ENCODE data around the gene LARGE2. TPM values are rescaled to one million over a fixed set of nuclear protein-coding genes. Genes with fewer than 3 reads are reported as not detected.

LARGE2 gene
- total and polyA plus RNA-seq, 2 experiments from 2014 or later = not detected

DNA sequence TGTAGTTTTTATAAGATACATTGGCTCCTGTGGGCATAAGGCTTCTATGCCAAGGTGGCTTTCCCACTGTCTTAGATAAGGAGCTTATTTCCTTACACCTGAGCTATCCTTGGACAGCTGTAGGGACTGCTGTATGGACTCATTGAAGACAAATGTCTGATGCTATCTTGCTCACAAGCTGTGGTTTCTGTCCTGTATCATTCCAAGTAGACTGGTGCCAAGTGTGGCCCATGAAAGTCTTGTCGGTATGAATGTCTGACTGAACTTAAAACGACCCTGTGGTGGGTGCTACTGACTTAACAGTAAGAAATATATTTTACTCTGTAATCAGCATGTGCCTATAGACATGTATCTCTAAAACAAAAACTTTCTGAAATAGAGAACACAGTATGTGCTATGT, 45.0 kb downstream of the LARGE2 start:
- DNase-seq = no peak
- no peaks in the 10 kb centered on the region for H3K9me2 ChIP-seq (ENCODE audit: insufficient read depth)
- H3K4me2 ChIP-seq (ENCODE audit: unreplicated experiment) = no peak overlapping the region
- no peaks in the 10 kb centered on the region for H3K27me3 ChIP-seq (replicated peaks; ENCODE audit: insufficient read depth)
- no peak overlapping the region for H3K9ac ChIP-seq
- in situ Hi-C loops (cut with MboI) = no loop called here
- no peaks in the 10 kb centered on the region for H3K9me3 ChIP-seq (ENCODE audit: low read depth)
- H3K27ac ChIP-seq = no peak overlapping the region
- 73 to 79% methylated on average over 2 of the region's 2 CpGs for WGBS, 2 experiments (ENCODE audit: low coverage in 1 of 2, low lambda C conversion rate in 2 of 2, missing lambda C conversion rate in 2 of 2)
- no peaks in the 10 kb centered on the region; the same call in 1 of the 2 replicates for H3F3A ChIP-seq (ENCODE audit: insufficient read depth)
- no peaks in the 10 kb centered on the region for H3K79me2 ChIP-seq (ENCODE audit: insufficient read depth)
- H3K4me1 ChIP-seq (ENCODE audit: insufficient read depth) = 0 out of 2 replicates have a peak, but pooled peaks cover 4% of the 10 kb centered on the region
- H3K36me3 ChIP-seq (ENCODE audit: low read depth) = peaks cover 33% of the 10 kb centered on the region
- H2AFZ ChIP-seq = no peak overlapping the region
- no peak for TF ChIP-seq EZH2 (IDR thresholded peaks at IDR 0.05; ENCODE audit: insufficient read depth, poor library complexity, severe bottlenecking)
- no peak for TF ChIP-seq EZH2phosphoT487 (IDR thresholded peaks at IDR 0.05; ENCODE audit: insufficient read depth, low read depth)
- no peak overlapping the region for H3K4me3 ChIP-seq
- no peaks in the 10 kb centered on the region for H4K20me1 ChIP-seq (ENCODE audit: insufficient read depth)

DNA sequence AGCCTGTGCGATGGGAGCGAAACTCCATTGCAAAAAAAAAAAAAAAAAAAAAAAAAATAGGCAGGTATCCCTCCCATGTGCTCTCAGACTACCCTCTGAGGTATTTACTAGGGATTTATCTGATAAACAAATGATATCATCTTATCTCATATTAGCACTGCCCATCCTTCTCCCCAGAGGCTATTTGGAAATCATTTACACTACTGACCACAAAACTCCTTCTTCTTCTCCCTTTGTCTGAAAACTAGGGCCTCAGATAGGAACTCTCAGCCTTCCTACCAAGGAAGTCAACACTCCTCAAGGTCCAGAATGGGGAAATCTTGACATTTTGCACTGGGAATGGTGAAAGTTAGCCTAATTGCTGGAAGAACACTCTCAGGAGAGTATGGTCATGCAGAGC, 46.4 kb downstream of the LARGE2 start:
- Histone ChIP-seq H3K9me2 (ENCODE audit: insufficient read depth) (no peaks in the 10 kb centered on the region), H3K4me2 (ENCODE audit: unreplicated experiment) (no peak overlapping the region), H3K79me2 (ENCODE audit: insufficient read depth) (no peaks in the 10 kb centered on the region), H3K4me3 (no peak overlapping the region), H2AFZ (no peak overlapping the region), H4K20me1 (ENCODE audit: insufficient read depth) (no peaks in the 10 kb centered on the region), H3K27me3 (replicated peaks; ENCODE audit: insufficient read depth) (no peaks in the 10 kb centered on the region), H3K9ac (no peak overlapping the region), H3K4me1 (ENCODE audit: insufficient read depth) (0 out of 2 replicates have a peak, but pooled peaks cover 4% of the 10 kb centered on the region), H3F3A (ENCODE audit: insufficient read depth) (no peaks in the 10 kb centered on the region; the same call in 1 of the 2 replicates), H3K36me3 (ENCODE audit: low read depth) (peaks cover 34% of the 10 kb centered on the region), H3K9me3 (ENCODE audit: low read depth) (no peaks in the 10 kb centered on the region), H3K27ac (no peak overlapping the region)
- in situ Hi-C loops (cut with MboI) = no loop called here
- DNase-seq = no peak
- 92 to 97% methylated on average over 2 of the region's 2 CpGs for WGBS, 2 experiments (ENCODE audit: low coverage in 1 of 2, low lambda C conversion rate in 2 of 2, missing lambda C conversion rate in 2 of 2)
- TF ChIP-seq EZH2 (IDR thresholded peaks at IDR 0.05; ENCODE audit: insufficient read depth, poor library complexity, severe bottlenecking) = no peak
- TF ChIP-seq EZH2phosphoT487 (IDR thresholded peaks at IDR 0.05; ENCODE audit: insufficient read depth, low read depth) = no peak

DNA sequence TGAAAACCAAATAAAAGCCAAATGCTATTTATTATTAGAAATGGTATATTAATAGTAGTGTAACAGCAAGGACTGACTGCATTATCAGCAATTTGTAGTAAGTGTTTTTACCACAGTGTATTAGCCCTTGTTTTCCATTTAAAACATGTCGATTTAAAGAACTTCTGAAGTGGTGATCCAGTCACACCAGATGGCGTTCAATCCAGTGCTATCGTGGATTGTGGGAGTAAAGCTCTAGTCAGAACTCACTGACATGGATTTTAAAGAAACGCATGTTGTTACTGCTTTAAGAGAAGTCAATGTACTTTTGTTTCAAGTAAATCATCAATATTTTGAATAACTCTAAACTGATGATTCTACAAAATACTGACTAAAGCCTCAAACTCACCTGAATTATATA, 51.1 kb downstream of the LARGE2 start:
- Histone ChIP-seq H3K27me3 (replicated peaks; ENCODE audit: insufficient read depth) (no peaks in the 10 kb centered on the region), H3F3A (ENCODE audit: insufficient read depth) (no peaks in the 10 kb centered on the region), H3K4me2 (ENCODE audit: unreplicated experiment) (no peak overlapping the region), H3K4me1 (ENCODE audit: insufficient read depth) (0 out of 2 replicates have a peak, but pooled peaks cover 4% of the 10 kb centered on the region), H3K4me3 (no peak overlapping the region), H2AFZ (no peak overlapping the region), H3K9me3 (ENCODE audit: low read depth) (no peaks in the 10 kb centered on the region), H3K36me3 (ENCODE audit: low read depth) (peaks cover 46% of the 10 kb centered on the region), H3K9me2 (ENCODE audit: insufficient read depth) (no peaks in the 10 kb centered on the region), H3K9ac (no peak overlapping the region), H3K79me2 (ENCODE audit: insufficient read depth) (no peaks in the 10 kb centered on the region), H4K20me1 (ENCODE audit: insufficient read depth) (no peaks in the 10 kb centered on the region), H3K27ac (no peak overlapping the region)
- WGBS, 2 experiments (ENCODE audit: low coverage in 1 of 2, low lambda C conversion rate in 2 of 2, missing lambda C conversion rate in 2 of 2) = 88 to 90% methylated on average over 4 of the region's 4 CpGs
- no peak for TF ChIP-seq EZH2phosphoT487 (IDR thresholded peaks at IDR 0.05; ENCODE audit: insufficient read depth, low read depth)
- no peak for TF ChIP-seq EZH2 (IDR thresholded peaks at IDR 0.05; ENCODE audit: insufficient read depth, poor library complexity, severe bottlenecking)
- in situ Hi-C loops (cut with MboI) = no loop called here
- no peak for DNase-seq

DNA sequence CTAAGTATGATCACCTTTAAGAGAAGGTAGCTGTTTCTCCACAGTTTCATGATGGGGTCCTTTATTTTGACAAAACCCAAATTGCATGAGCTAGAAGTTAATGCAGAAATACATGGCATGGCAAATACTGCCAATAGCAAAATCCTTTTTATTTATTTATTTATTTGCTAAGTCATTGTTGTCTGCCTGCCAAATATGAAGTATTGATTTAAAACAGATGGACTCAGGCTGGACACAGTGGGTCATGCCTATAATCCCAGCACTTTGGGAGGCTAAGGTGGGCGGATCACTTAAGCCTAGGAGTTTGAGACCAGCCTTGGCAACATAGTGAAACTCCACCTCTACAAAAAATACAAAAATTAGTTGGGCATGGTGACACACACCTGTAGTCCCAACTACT, 52.4 kb downstream of the LARGE2 start:
- no peak overlapping the region for H3K4me2 ChIP-seq (ENCODE audit: unreplicated experiment)
- H3K9ac ChIP-seq = no peak overlapping the region
- H3K4me3 ChIP-seq = no peak overlapping the region
- H3K27ac ChIP-seq = no peak overlapping the region
- no peaks in the 10 kb centered on the region for H3F3A ChIP-seq (ENCODE audit: insufficient read depth)
- no peaks in the 10 kb centered on the region for H3K9me2 ChIP-seq (ENCODE audit: insufficient read depth)
- H3K36me3 ChIP-seq (ENCODE audit: low read depth) = peaks cover 51% of the 10 kb centered on the region
- 95% methylated on average over 1 of the region's 1 CpG for WGBS, 2 experiments (ENCODE audit: low coverage in 1 of 2, low lambda C conversion rate in 2 of 2, missing lambda C conversion rate in 2 of 2)
- 0 out of 2 replicates have a peak, but pooled peaks cover 4% of the 10 kb centered on the region for H3K4me1 ChIP-seq (ENCODE audit: insufficient read depth)
- no peaks in the 10 kb centered on the region for H3K27me3 ChIP-seq (replicated peaks; ENCODE audit: insufficient read depth)
- in situ Hi-C loops (cut with MboI) = no loop called here
- peaks cover 11% of the 10 kb centered on the region for H3K79me2 ChIP-seq (ENCODE audit: insufficient read depth)
- H3K9me3 ChIP-seq (ENCODE audit: low read depth) = no peaks in the 10 kb centered on the region
- peak; percentile 76 for DNase-seq
- H2AFZ ChIP-seq = no peak overlapping the region
- TF ChIP-seq EZH2 (IDR thresholded peaks at IDR 0.05; ENCODE audit: insufficient read depth, poor library complexity, severe bottlenecking) = no peak
- H4K20me1 ChIP-seq (ENCODE audit: insufficient read depth) = no peaks in the 10 kb centered on the region

Other genes starting within 250 kb of the LARGE2 start
- 12.5 and 15.9 TPM in 2 replicates for gene SLC35C1, start 117.5 kb upstream of the LARGE2 start, total RNA-seq (2014; rRNA removed; shearing (Covaris generic))
- gene SLC35C1, start 117.5 kb upstream of the LARGE2 start, polyA plus RNA-seq (2016; fragmentation: Nextera tagmentation; extraction: Ambion mirVana) = 17.8 and 18.3 TPM in 2 replicates
- 10.3 and 10.7 TPM in 2 replicates for gene CRY2, start 75.2 kb upstream of the LARGE2 start, total RNA-seq (2014; rRNA removed; shearing (Covaris generic))
- gene CRY2, start 75.2 kb upstream of the LARGE2 start, polyA plus RNA-seq (2016; fragmentation: Nextera tagmentation; extraction: Ambion mirVana) = 7.6 and 8.3 TPM in 2 replicates
- gene MAPK8IP1, start 37.0 kb upstream of the LARGE2 start, total RNA-seq (2014; rRNA removed; shearing (Covaris generic)) = 8.1 and 9.5 TPM in 2 replicates
- gene MAPK8IP1, start 37.0 kb upstream of the LARGE2 start, polyA plus RNA-seq (2016; fragmentation: Nextera tagmentation; extraction: Ambion mirVana) = 1.8 and 2.1 TPM in 2 replicates
- gene FREY1, start 15.4 kb upstream of the LARGE2 start, total RNA-seq (2014; rRNA removed; shearing (Covaris generic)) = not detected in 2 replicates
- not detected in 2 replicates for gene FREY1, start 15.4 kb upstream of the LARGE2 start, polyA plus RNA-seq (2016; fragmentation: Nextera tagmentation; extraction: Ambion mirVana)
- gene PEX16, start 4.8 kb upstream of the LARGE2 start, total RNA-seq (2014; rRNA removed; shearing (Covaris generic)) = 16.2 and 23.2 TPM in 2 replicates
- 21.2 and 25.1 TPM in 2 replicates for gene PEX16, start 4.8 kb upstream of the LARGE2 start, polyA plus RNA-seq (2016; fragmentation: Nextera tagmentation; extraction: Ambion mirVana)
- 11.2 and 11.8 TPM in 2 replicates for gene PHF21A, start 198.8 kb downstream of the LARGE2 start, total RNA-seq (2014; rRNA removed; shearing (Covaris generic))
- 17.0 and 22.3 TPM in 2 replicates for gene PHF21A, start 198.8 kb downstream of the LARGE2 start, polyA plus RNA-seq (2016; fragmentation: Nextera tagmentation; extraction: Ambion mirVana)

Measured in GM23248 (cell line).